Esophagus squamous epithelium (tissue), 5 donors: ENCODE measurements around the gene LRRC66. TPM values are rescaled to one million over a fixed set of nuclear protein-coding genes. Genes with fewer than 3 reads are reported as not detected.

Experiments used
- DNase-seq: peaks from one replicate; lab custom pipeline; 2025; lab: John Stamatoyannopoulos, UW
- H3K27ac ChIP-seq, 4 donors: fragments of 200-600 bp; sonication (generic); one replicate each; pipeline ENCODE4 v1.5.1; 2016 to 2019; ENCODE audit warnings: mild to moderate bottlenecking in 1 of 4
- H3K27me3 ChIP-seq, 4 donors: fragments of 200-600 bp; sonication (generic); 1 replicate in 3 of 4; 2 replicates in 1 of 4; pipeline versions ENCODE4 v1.5.1 to v1.6.0; 2017 to 2021; ENCODE audit warnings: antibody characterized with exemption in 1 of 4
- H3K36me3 ChIP-seq, 3 donors: fragments of 200-600 bp; sonication (generic); one replicate each; pipeline ENCODE4 v1.5.1; 2016 to 2019
- H3K4me1 ChIP-seq, 3 donors: fragments of 200-600 bp; sonication (generic); one replicate each; pipeline ENCODE4 v1.5.1; 2017 to 2019
- H3K4me3 ChIP-seq, 4 donors: fragments of 200-600 bp; sonication (generic); 1 replicate in 3 of 4; 2 replicates in 1 of 4; pipeline ENCODE4 v1.5.1; 2016 to 2019; ENCODE audit warnings: mild to moderate bottlenecking in 2 of 4, moderate library complexity in 1 of 4
- H3K9me3 ChIP-seq, 3 donors: fragments of 200-600 bp; sonication (generic); one replicate each; pipeline ENCODE4 v1.5.1; 2016 to 2019
- POLR2A ChIP-seq, 4 donors: fragments of 450-650 bp; IDR thresholded peaks; one replicate each; pipeline ENCODE4 v1.6.1; 2017; ENCODE audit warnings: antibody characterized with exemption in 4 of 4, mild to moderate bottlenecking in 4 of 4, moderate library complexity in 3 of 4
- WGBS, 2 donors: methylation state at CpG; one replicate each; pipeline ENCODE4 v1.1.5; 2018; 5-methylcytosine and 5-hydroxymethylcytosine counted together
- intact Hi-C: fragments of 100-400 bp; cut with DNase I; formaldehyde crosslinking; loops from one replicate; pipeline ENCODE4 v1.15.0; 2022
- small RNA-seq, 4 donors: library from RNA; depleted of rRNA; stranded (forward); fragments of <200 nt; gene quantifications; one replicate each; pipeline ENCODE3, GENCODE V24; 2016
- total RNA-seq, 4 donors: library from RNA; depleted of rRNA; stranded (reverse); fragments of >200 nt; gene quantifications; one replicate each; pipeline ENCODE4 v1.1.0, GENCODE V29; 2016
- TF ChIP-seq, protein P1 (sequence below), 6 experiments: fragments of 450-650 bp in 4 of 6; fragments of 200-600 bp in 2 of 6; sonication (generic) in 2 of 6; IDR thresholded peaks; one replicate each; pipeline ENCODE4 v1.5.1; 2016 to 2019; ENCODE audit warnings: antibody characterized with exemption in 6 of 6, mild to moderate bottlenecking in 4 of 6, moderate library complexity in 4 of 6
- donor health status: DM: yes; HTN: yes; CAD: no.

Gene LRRC66
- total RNA-seq, 4 donors from 2014 or later = 0.19 TPM; not detected in 3

DNA sequence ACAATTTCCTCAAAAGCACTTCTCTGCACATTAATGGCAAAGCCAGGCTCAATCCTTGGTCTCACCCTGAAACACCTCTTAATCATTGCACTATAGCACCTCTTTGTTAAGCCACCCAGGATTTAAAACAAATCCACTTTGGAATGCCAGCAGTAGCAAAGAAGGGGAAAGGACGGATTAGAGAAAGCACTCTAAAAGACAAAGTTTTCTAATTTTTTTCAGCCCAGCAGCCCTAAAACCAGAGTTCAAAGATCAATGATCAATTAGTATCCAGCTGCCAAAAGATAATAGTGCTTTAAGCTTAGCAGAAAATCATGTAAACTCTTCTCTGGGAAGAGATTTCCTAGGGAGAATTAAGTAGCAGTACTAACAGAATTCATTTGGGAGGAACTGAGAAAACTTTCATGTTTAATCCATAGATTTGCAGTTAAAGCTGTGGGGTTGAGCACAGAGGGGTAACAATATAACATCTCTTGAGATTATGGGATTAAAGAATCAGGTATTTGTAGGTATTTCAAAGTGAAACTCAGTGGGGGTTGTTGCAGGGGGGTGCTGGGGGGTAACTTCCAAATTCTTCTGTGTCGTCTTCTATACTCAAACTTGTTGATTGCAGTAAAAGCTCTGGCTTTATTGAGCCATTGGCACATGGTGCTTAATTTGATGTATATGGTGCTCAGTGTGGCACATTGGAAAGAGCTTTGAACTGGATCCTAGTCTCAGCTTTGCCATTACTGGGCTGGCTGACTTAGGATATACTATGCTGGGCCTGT lies 61.8 kb downstream of the LRRC66 start:
- Histone ChIP-seq H3K27ac (no peak overlapping the region), H3K4me1 (no peaks in the 10 kb centered on the region), H3K9me3 (no peaks in the 10 kb centered on the region), H3K27me3 (no peaks in the 10 kb centered on the region), H3K4me3 (no peak overlapping the region), H3K36me3 (no peaks in the 10 kb centered on the region)
- TF ChIP-seq, protein P1, sequence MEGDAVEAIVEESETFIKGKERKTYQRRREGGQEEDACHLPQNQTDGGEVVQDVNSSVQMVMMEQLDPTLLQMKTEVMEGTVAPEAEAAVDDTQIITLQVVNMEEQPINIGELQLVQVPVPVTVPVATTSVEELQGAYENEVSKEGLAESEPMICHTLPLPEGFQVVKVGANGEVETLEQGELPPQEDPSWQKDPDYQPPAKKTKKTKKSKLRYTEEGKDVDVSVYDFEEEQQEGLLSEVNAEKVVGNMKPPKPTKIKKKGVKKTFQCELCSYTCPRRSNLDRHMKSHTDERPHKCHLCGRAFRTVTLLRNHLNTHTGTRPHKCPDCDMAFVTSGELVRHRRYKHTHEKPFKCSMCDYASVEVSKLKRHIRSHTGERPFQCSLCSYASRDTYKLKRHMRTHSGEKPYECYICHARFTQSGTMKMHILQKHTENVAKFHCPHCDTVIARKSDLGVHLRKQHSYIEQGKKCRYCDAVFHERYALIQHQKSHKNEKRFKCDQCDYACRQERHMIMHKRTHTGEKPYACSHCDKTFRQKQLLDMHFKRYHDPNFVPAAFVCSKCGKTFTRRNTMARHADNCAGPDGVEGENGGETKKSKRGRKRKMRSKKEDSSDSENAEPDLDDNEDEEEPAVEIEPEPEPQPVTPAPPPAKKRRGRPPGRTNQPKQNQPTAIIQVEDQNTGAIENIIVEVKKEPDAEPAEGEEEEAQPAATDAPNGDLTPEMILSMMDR (IDR thresholded peaks at IDR 0.05) = no peak
- TF ChIP-seq POLR2A (IDR thresholded peaks at IDR 0.05) = no peak
- no peak for DNase-seq
- intact Hi-C loops = no loop called here
- 62 to 64% methylated on average over 2 of the region's 2 CpGs for WGBS, 2 donors

Small RNA genes within 50 kb of the gene (small RNA-seq; reads per million reads assigned to genes)
- gene AC104784.1 = 0 reads per million in 4 donors

Other genes with a start within 250 kb of the LRRC66 start
- 10 to 100 TPM; 13.0 to 33.0 (median 16.7) TPM for gene DCUN1D4, start 177.2 kb downstream of the LRRC66 start, total RNA-seq
- 10 to 100 TPM in 2 of 4 donors, 1 to 10 TPM in 2; 3.1 to 20.4 (median 8.4) TPM for gene SGCB, start 17.9 kb upstream of the LRRC66 start, total RNA-seq
- gene SPATA18, start 30.9 kb upstream of the LRRC66 start, total RNA-seq = 1 to 10 TPM; 5.4 to 6.9 (median 6.0) TPM